Hepatocyte (in vitro differentiated cells): Measurements from ENCODE around the gene MRI1.

Experiments
- EZH2 ChIP-seq: fragments of 200-600 bp; sonication (generic); IDR thresholded peaks from 2 replicates; pipeline ENCODE4 v1.6.1; 2016; ENCODE audit warnings: antibody characterized with exemption, mild to moderate bottlenecking, borderline replicate concordance
- EZH2phosphoT487 ChIP-seq: fragments of 200-600 bp; sonication (generic); IDR thresholded peaks from one replicate; pipeline ENCODE4 v1.6.1; 2018; ENCODE audit warnings: antibody characterized with exemption, mild to moderate bottlenecking, low read depth, moderate library complexity; ENCODE audit not compliant: unreplicated experiment, severe bottlenecking
- TF ChIP-seq, protein P1 (sequence below): fragments of 200-600 bp; sonication (generic); IDR thresholded peaks from 2 replicates; pipeline ENCODE4 v1.5.1; 2016; ENCODE audit warnings: antibody characterized with exemption, mild to moderate bottlenecking; ENCODE audit not compliant: poor library complexity

DNA sequence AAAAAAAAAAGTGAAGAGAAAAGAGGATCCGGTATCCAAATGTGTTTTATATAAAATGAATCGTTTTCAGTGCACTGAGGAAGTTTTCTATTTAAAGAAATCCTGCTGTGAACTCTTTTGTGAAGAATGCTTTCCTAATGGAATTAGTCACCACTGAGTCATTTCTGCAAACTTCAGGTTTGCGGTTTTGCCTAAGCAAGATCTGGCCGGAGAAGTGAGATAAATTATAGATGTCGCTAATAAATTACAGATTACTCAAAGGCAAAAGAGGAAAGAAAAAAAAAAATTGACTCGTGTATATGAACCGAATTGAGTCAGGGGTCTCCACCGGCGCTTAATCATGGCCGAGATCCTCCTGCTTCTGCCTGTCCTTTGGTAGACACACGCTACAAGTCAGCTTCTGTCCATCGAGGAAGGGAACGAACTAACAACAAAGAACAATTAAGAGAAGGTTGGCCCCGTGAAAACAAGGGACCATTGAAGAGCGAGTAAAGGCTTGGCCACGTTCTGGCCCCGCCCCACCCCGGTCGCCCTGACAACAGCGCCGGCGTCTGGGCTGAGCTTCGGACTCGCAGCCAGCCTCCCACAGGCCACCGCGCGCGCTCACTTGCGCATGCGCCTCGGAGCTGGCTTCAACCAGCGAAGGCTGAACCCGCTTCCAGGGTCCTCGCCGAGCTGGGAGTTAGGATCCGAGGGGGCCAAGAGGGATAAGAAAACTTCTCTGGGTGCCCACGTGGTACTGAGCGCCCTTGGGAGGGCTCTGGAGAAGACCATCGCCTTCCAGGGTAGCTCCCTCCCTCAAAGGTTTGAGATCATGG, 33.0 kb upstream of the MRI1 start:
- TF ChIP-seq, protein P1, sequence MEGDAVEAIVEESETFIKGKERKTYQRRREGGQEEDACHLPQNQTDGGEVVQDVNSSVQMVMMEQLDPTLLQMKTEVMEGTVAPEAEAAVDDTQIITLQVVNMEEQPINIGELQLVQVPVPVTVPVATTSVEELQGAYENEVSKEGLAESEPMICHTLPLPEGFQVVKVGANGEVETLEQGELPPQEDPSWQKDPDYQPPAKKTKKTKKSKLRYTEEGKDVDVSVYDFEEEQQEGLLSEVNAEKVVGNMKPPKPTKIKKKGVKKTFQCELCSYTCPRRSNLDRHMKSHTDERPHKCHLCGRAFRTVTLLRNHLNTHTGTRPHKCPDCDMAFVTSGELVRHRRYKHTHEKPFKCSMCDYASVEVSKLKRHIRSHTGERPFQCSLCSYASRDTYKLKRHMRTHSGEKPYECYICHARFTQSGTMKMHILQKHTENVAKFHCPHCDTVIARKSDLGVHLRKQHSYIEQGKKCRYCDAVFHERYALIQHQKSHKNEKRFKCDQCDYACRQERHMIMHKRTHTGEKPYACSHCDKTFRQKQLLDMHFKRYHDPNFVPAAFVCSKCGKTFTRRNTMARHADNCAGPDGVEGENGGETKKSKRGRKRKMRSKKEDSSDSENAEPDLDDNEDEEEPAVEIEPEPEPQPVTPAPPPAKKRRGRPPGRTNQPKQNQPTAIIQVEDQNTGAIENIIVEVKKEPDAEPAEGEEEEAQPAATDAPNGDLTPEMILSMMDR: no peak
- TF ChIP-seq EZH2 (no peak), EZH2phosphoT487 (no peak)
